GM12878 (cell line): ENCODE results near the gene IGFL3. TPM values are rescaled to one million over a fixed set of nuclear protein-coding genes. Genes with fewer than 3 reads are reported as not detected.
"Not testable (repeated sequence)": the region's sequence is repeated elsewhere in the genome, so short reads cannot be mapped to it uniquely, and the experiment has no call there.

ENCODE experiments used
- ATAC-seq: fragments of 200-7000 bp; cut with Tn5 transposase; 3 replicates; pipeline ENCODE4 v1.9.1; 2020; ENCODE audit warnings: mild to moderate bottlenecking, moderate library complexity
- BruUV-seq: library from RNA; stranded (reverse); fragments of 400-500 nt; replicated peaks from 2 replicates; lab custom pipeline; 2021; lab: Mats Ljungman, UMichigan
- CTCF ChIA-PET: fragments of 300-600 bp; sonication (Branson Sonifier 250); formaldehyde crosslinking; extraction: SDS; loops from one replicate; lab custom pipeline; 2021; ENCODE audit warnings: inconsistent platforms; lab: Yijun Ruan, JAX
- POLR2A ChIA-PET: fragments of 350-600 bp; formaldehyde crosslinking; extraction: SDS; loops from one replicate; lab custom pipeline; 2021; ENCODE audit warnings: inconsistent platforms; lab: Charles Lee
- RAD21 ChIA-PET: fragments of 300-600 bp; sonication (Branson Sonifier 250); formaldehyde crosslinking; loops from one replicate; lab custom pipeline; 2023; ENCODE audit warnings: antibody characterized with exemption; ENCODE audit not compliant: unreplicated experiment; lab: Charles Lee
- SMC1A ChIA-PET: fragments of 300-600 bp; sonication (Branson Sonifier 250); formaldehyde crosslinking; loops from one replicate; lab custom pipeline; 2023; ENCODE audit not compliant: unreplicated experiment, uncharacterized antibody; lab: Charles Lee
- DNase-seq: peaks from one replicate; pipeline ENCODE4 v3.0.0-alpha.2; 2011; ENCODE audit warnings: low read depth, low spot score
- FAIRE-seq: peaks from 3 replicates; lab custom pipeline; 2011; peaks lifted over from hg19 to GRCh38; lab: Jason Lieb, UNC
- H2AFZ ChIP-seq: 2 replicates; pipeline ENCODE4 v1.6.0; 2011; ENCODE audit warnings: low read depth, low read length, control low read depth; ENCODE audit not compliant: control insufficient read depth
- H3K27ac ChIP-seq: 2 replicates; pipeline ENCODE4 v1.5.1; 2011; ENCODE audit warnings: control low read depth; ENCODE audit not compliant: control insufficient read depth, insufficient read depth
- H3K27me3 ChIP-seq, 2 experiments: replicated peaks in 1 of 2; 2 replicates each; pipeline versions ENCODE4 v1.6.0 to v1.6.1; 2011; ENCODE audit warnings: low read length in 1 of 2; ENCODE audit not compliant: control insufficient read depth in 2 of 2, insufficient read depth in 2 of 2
- H3K36me3 ChIP-seq, 2 experiments: 2 replicates each; pipeline ENCODE4 v1.5.1; 2011; ENCODE audit warnings: low read length in 1 of 2; ENCODE audit not compliant: control insufficient read depth in 2 of 2, insufficient read depth in 2 of 2
- H3K4me1 ChIP-seq: 2 replicates; pipeline ENCODE4 v1.6.1; 2011; ENCODE audit warnings: mild to moderate bottlenecking, low read length, moderate library complexity, mixed read lengths; ENCODE audit not compliant: control insufficient read depth, insufficient read depth
- H3K4me2 ChIP-seq: 2 replicates; pipeline ENCODE4 v1.6.0; 2011; ENCODE audit warnings: control low read depth; ENCODE audit not compliant: control insufficient read depth, insufficient read depth
- H3K4me3 ChIP-seq: fragments of 200-600 bp; sonication (generic); 2 replicates; pipeline ENCODE4 v1.5.1; 2016
- H3K79me2 ChIP-seq: 2 replicates; pipeline ENCODE4 v1.6.0; 2011; ENCODE audit warnings: low read length; ENCODE audit not compliant: control insufficient read depth, insufficient read depth
- H3K9ac ChIP-seq: 2 replicates; pipeline ENCODE4 v1.8.0; 2011; ENCODE audit warnings: low read length, control low read depth, mixed read lengths; ENCODE audit not compliant: control insufficient read depth, insufficient read depth
- H3K9me3 ChIP-seq: replicated peaks from 3 replicates; pipeline ENCODE4 v1.5.1; 2011; ENCODE audit warnings: mild to moderate bottlenecking, low read length; ENCODE audit not compliant: control insufficient read depth, insufficient read depth
- H4K20me1 ChIP-seq: 2 replicates; pipeline ENCODE4 v1.6.0; 2011; ENCODE audit not compliant: control insufficient read depth, insufficient read depth
- CREM ChIP-seq: IDR thresholded peaks from 2 replicates; pipeline ENCODE4 v1.6.1; 2014; ENCODE audit warnings: antibody characterized with exemption, low read depth
- EED ChIP-seq: sonication (generic); IDR thresholded peaks from 2 replicates; pipeline ENCODE4 v1.6.1; 2016; ENCODE audit warnings: antibody characterized with exemption, low read depth
- MYB ChIP-seq: fragments of 150-350 bp; IDR thresholded peaks from 2 replicates; pipeline ENCODE4 v1.6.1; 2014; ENCODE audit warnings: mild to moderate bottlenecking, low read depth, low read length, borderline replicate concordance
- POU2F2 ChIP-seq: IDR thresholded peaks from 3 replicates; pipeline ENCODE4 v1.6.1; 2011; ENCODE audit warnings: low read depth, mild to moderate bottlenecking, low read length, borderline replicate concordance
- RB1 ChIP-seq: fragments of 450-650 bp; formaldehyde crosslinking; IDR thresholded peaks from 2 replicates; pipeline ENCODE4 v1.6.1; 2017; ENCODE audit warnings: mild to moderate bottlenecking, borderline replicate concordance
- RUNX3 ChIP-seq: IDR thresholded peaks from 2 replicates; pipeline ENCODE4 v1.6.1; 2012; ENCODE audit warnings: low read length, inconsistent platforms
- SUZ12 ChIP-seq: fragments of 200-600 bp; sonication (generic); IDR thresholded peaks from one replicate; pipeline ENCODE4 v1.6.1; 2018; ENCODE audit warnings: antibody characterized with exemption, mild to moderate bottlenecking; ENCODE audit not compliant: unreplicated experiment
- ZNF384 ChIP-seq: IDR thresholded peaks from 2 replicates; pipeline ENCODE4 v1.6.1; 2012; ENCODE audit warnings: low read depth, mild to moderate bottlenecking, low read length, improper control_type of control experiment, borderline replicate concordance
- WGBS: methylation state at CpG from one replicate; pipeline ENCODE4 v1.1.6; 2016; ENCODE audit warnings: low lambda C conversion rate; ENCODE audit not compliant: insufficient replicate concordance, insufficient coverage; ENCODE audit errors: missing lambda C conversion rate; 5-methylcytosine and 5-hydroxymethylcytosine counted together
- in situ Hi-C: fragments of 300-500 bp; cut with MboI; formaldehyde crosslinking; loops from 9 replicates; pipeline ENCODE4 v1.14.3; 2018; ENCODE audit warnings: mixed read lengths
- intact Hi-C: fragments of 100-400 bp; cut with micrococcal nuclease; formaldehyde crosslinking; loops from one replicate; pipeline ENCODE4 v1.14.2; 2022; ENCODE audit not compliant: unreplicated experiment
- polyA plus RNA-seq, 11 experiments: library from polyadenylated mRNA; depleted of rRNA in 4 of 11; unstranded in 6 of 11; stranded (reverse) in 5 of 11; fragments of >200 nt; fragmentation: Nextera tagmentation in 4 of 11; fragmentation: Illumina TruSeq in 1 of 11; extraction: Ambion mirVana in 4 of 11; extraction: Trizol in 1 of 11; gene quantifications; 1 replicate in 1 of 11; 2 replicates in 10 of 11; pipeline versions ENCODE4 v1.2.1 to v1.2.3, GENCODE V29; 2011 to 2016; ENCODE audit warnings: inconsistent platforms in 2 of 11, missing spikeins in 2 of 11, low read depth in 1 of 11
- total RNA-seq, 4 experiments: library from RNA; depleted of rRNA in 3 of 4; stranded (reverse); fragments of >200 nt in 3 of 4; fragmentation: Illumina TruSeq in 1 of 4; extraction: Trizol in 1 of 4; gene quantifications; 2 replicates each; pipeline versions ENCODE4 v1.2.1 to v1.2.3, GENCODE V29; 2013 to 2021

The IGFL3 gene
- total and polyA plus RNA-seq, 10 of the 15 experiments (the other 5 are each of a cell fraction or from before 2014, with no cell fraction given) = not detected

GRCh38 chr19:46173886-46174480, 49.5 kb upstream of the IGFL3 start (continued):
- TF ChIP-seq RB1 (no peak), MYB (no peak), POU2F2 (no peak), SUZ12 (no peak), EED (no peak), CREM (no peak), ZNF384 (no peak)

GRCh38 chr19:46162731-46163130, 38.2 kb upstream of the IGFL3 start:
- POLR2A ChIA-PET = no interaction called here
- no peak for FAIRE-seq
- no TSS peak for BruUV-seq

GRCh38 chr19:46161642-46162257, 37.3 kb upstream of the IGFL3 start:
- H3K9me3 ChIP-seq, in situ Hi-C loops, H3K79me2 ChIP-seq, FAIRE-seq, H2AFZ ChIP-seq, POLR2A ChIA-PET, H4K20me1 ChIP-seq, ATAC-seq, RAD21 ChIA-PET, H3K4me1 ChIP-seq, H3K9ac ChIP-seq, intact Hi-C loops, H3K27ac ChIP-seq, CTCF ChIA-PET, H3K36me3 ChIP-seq, H3K4me3 ChIP-seq, H3K27me3 ChIP-seq, BruUV-seq, DNase-seq, H3K4me2 ChIP-seq: not testable (repeated sequence)
- SMC1A ChIA-PET = interaction anchor here (0.6 kb wide), 1 partner anchor 13 kb away, joined by 3 read pairs; no protein-coding TSS in a partner anchor
- 0% methylated on average over 2 of the region's 2 CpGs for WGBS

More at GRCh38 chr19:46162731-46163130, 38.2 kb upstream of the IGFL3 start:
- Histone ChIP-seq H3K79me2 (no peaks in the 10 kb centered on the region), H3K4me1 (no peaks in the 10 kb centered on the region), H3K36me3 (no peaks in the 10 kb centered on the region), H3K4me2 (no peak overlapping the region), H2AFZ (no peak overlapping the region), H4K20me1 (no peaks in the 10 kb centered on the region), H3K27me3 (no peaks in the 10 kb centered on the region; a peak in 1 of 4 replicates), H3K4me3 (no peak overlapping the region)
- ChIA-PET SMC1A (no interaction called here), RAD21 (no interaction called here)
- intact Hi-C loops = no loop called here
- no peak for TF ChIP-seq RUNX3
- TF ChIP-seq, all 136 proteins: peak for 0
- CTCF ChIA-PET = interaction anchor here (1.0 kb wide), 1 partner anchor 12 kb away, joined by 3 read pairs; no protein-coding TSS in a partner anchor
- WGBS = 19% methylated on average over 3 of the region's 3 CpGs
- in situ Hi-C loops = no loop called here
- no peaks in the 10 kb centered on the region; the same call in 2 of the 3 replicates for H3K9me3 ChIP-seq
- ATAC-seq (no peak), DNase-seq (no peak)
- H3K27ac ChIP-seq = no peak overlapping the region
- no peak overlapping the region for H3K9ac ChIP-seq
